Measurements from ENCODE around the gene CAP2.

DNA sequence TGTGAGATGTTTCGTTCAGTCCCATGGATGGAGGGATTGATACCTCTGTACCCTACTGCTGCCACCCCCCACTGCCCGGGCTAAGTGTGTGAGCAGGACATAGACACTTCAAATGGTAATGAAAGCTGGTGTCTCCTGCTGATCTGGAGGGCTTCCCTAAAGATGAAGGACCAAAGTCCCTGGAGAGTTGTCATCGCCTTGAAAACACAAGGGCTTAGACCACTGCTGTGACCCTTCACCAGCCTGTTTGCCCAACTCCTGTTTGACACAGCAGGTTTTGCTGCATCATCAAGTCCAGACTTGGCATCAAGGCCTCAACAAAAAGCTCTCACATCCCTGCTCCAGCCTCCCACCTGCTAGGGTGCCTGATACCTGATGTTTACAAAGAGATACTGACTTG lies 148.8 kb downstream of the CAP2 start:
- TF ChIP-seq, protein P1, sequence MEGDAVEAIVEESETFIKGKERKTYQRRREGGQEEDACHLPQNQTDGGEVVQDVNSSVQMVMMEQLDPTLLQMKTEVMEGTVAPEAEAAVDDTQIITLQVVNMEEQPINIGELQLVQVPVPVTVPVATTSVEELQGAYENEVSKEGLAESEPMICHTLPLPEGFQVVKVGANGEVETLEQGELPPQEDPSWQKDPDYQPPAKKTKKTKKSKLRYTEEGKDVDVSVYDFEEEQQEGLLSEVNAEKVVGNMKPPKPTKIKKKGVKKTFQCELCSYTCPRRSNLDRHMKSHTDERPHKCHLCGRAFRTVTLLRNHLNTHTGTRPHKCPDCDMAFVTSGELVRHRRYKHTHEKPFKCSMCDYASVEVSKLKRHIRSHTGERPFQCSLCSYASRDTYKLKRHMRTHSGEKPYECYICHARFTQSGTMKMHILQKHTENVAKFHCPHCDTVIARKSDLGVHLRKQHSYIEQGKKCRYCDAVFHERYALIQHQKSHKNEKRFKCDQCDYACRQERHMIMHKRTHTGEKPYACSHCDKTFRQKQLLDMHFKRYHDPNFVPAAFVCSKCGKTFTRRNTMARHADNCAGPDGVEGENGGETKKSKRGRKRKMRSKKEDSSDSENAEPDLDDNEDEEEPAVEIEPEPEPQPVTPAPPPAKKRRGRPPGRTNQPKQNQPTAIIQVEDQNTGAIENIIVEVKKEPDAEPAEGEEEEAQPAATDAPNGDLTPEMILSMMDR (IDR thresholded peaks at IDR 0.05): no peak
- TF ChIP-seq EP300 (IDR thresholded peaks at IDR 0.05): no peak
- TF ChIP-seq POLR2A (IDR thresholded peaks at IDR 0.05): no peak
